CMK (cell line): ENCODE measurements around the gene MCM7.

Experiments used
- DNase-seq: peaks from one replicate; pipeline ENCODE4 v3.0.0-alpha.2; 2010; ENCODE audit warnings: low read depth

Gene MCM7

GRCh38 chr7:100071018-100071723 lies 30.0 kb downstream of the MCM7 start:
- no peak for DNase-seq

- DNase-seq: no peak
Measured at GRCh38 chr7:100069991-100070390, 31.2 kb downstream of the MCM7 start.

- DNase-seq: no peak
Measured at GRCh38 chr7:100066953-100067352, 34.2 kb downstream of the MCM7 start.

- no peak for DNase-seq
Measured at GRCh38 chr7:100065452-100066186, 35.6 kb downstream of the MCM7 start.

GRCh38 chr7:100064162-100064561 lies 37.0 kb downstream of the MCM7 start:
- DNase-seq: no peak

GRCh38 chr7:100063376-100063775 lies 37.8 kb downstream of the MCM7 start:
- no peak for DNase-seq

- DNase-seq: peak; percentile 55
Measured at GRCh38 chr7:100061518-100062193, 39.5 kb downstream of the MCM7 start.

- no peak for DNase-seq
Measured at GRCh38 chr7:100059251-100059739, 41.9 kb downstream of the MCM7 start.

GRCh38 chr7:100057006-100057405 lies 44.2 kb downstream of the MCM7 start:
- no peak for DNase-seq

- peak; percentile 43 for DNase-seq
Measured at GRCh38 chr7:100053215-100053614, 48.0 kb downstream of the MCM7 start.

GRCh38 chr7:100051611-100052010 lies 49.6 kb downstream of the MCM7 start:
- DNase-seq: no peak

GRCh38 chr7:100049441-100050291 lies 51.5 kb downstream of the MCM7 start, which contains the start of gene ZSCAN21:
TSS of gene ZSCAN21 (plus strand) at chr7:100049774. CDS start at chr7:100057007, 7,233 bp downstream.
- peak; percentile 68 for DNase-seq

- no peak for DNase-seq
Measured at GRCh38 chr7:100048680-100049079, 52.5 kb downstream of the MCM7 start.

GRCh38 chr7:100044718-100045117 lies 56.5 kb downstream of the MCM7 start:
- no peak for DNase-seq
